Mesothelial cell of epicardium (in vitro differentiated cells): ENCODE measurements around the gene RAPGEF1. TPM values are rescaled to one million over a fixed set of nuclear protein-coding genes. Genes with fewer than 3 reads are reported as not detected.

Source experiments
- DNase-seq, 2 experiments: peaks; one replicate each; pipeline ENCODE4 v3.0.0; 2021; ENCODE audit warnings: low spot score in 2 of 2; ENCODE audit not compliant: unreplicated experiment in 2 of 2
- H3K27ac Mint-ChIP-seq: 2 replicates; pipeline ENCODE4 v1.8.0; 2021; ENCODE audit warnings: mixed read lengths
- H3K27me3 Mint-ChIP-seq: 2 replicates; pipeline ENCODE4 v1.8.0; 2021; ENCODE audit warnings: low read depth, mixed read lengths
- H3K36me3 Mint-ChIP-seq: 2 replicates; pipeline ENCODE4 v1.8.0; 2021; ENCODE audit warnings: mixed read lengths
- H3K4me1 Mint-ChIP-seq: 2 replicates; pipeline ENCODE4 v1.8.0; 2021; ENCODE audit warnings: mixed read lengths
- H3K4me3 Mint-ChIP-seq: 2 replicates; pipeline ENCODE4 v1.8.0; 2021; ENCODE audit warnings: mild to moderate bottlenecking, moderate library complexity, mixed read lengths
- H3K9me3 Mint-ChIP-seq: 2 replicates; pipeline ENCODE4 v1.8.0; 2021; ENCODE audit warnings: mixed read lengths
- total RNA-seq: library from RNA; stranded (reverse); gene quantifications from 3 replicates; pipeline ENCODE4 v1.2.1, GENCODE V29; 2021
- TF ChIP-seq, protein P1 (sequence below): fragments of 200-600 bp; sonication (generic); IDR thresholded peaks from one replicate; pipeline ENCODE4 v1.5.0; 2021; ENCODE audit warnings: antibody characterized with exemption; ENCODE audit not compliant: unreplicated experiment

The RAPGEF1 gene
- total RNA-seq, 1 donor from 2014 or later: 50.4 TPM

DNA sequence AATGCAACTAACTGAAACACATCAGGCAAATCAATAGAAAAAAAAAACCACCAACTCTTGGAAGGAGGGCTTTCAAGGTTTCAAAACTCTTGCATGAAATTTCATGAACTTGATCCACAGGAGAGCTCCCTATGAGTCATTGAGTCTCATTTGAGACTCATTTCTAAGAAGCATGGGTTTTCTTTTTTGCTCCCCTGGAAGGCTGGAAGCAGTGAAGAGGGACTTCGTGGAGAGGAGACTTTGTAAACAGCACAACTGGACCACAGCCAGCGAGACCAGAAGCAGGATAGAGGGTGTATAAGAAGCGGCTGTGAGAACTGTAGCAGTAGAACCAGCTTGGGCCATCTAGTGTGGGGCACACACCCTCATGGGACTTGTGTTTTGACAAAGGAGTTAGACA lies 41.2 kb upstream of the RAPGEF1 start:
- DNase-seq: no peak
- Mint-ChIP-seq H3K4me3 (no peak overlapping the region), H3K27ac (no peak overlapping the region), H3K4me1 (no peaks in the 10 kb centered on the region), H3K36me3 (no peaks in the 10 kb centered on the region), H3K9me3 (peaks cover 17% of the 10 kb centered on the region), H3K27me3 (peaks cover 59% of the 10 kb centered on the region)
- TF ChIP-seq, protein P1, sequence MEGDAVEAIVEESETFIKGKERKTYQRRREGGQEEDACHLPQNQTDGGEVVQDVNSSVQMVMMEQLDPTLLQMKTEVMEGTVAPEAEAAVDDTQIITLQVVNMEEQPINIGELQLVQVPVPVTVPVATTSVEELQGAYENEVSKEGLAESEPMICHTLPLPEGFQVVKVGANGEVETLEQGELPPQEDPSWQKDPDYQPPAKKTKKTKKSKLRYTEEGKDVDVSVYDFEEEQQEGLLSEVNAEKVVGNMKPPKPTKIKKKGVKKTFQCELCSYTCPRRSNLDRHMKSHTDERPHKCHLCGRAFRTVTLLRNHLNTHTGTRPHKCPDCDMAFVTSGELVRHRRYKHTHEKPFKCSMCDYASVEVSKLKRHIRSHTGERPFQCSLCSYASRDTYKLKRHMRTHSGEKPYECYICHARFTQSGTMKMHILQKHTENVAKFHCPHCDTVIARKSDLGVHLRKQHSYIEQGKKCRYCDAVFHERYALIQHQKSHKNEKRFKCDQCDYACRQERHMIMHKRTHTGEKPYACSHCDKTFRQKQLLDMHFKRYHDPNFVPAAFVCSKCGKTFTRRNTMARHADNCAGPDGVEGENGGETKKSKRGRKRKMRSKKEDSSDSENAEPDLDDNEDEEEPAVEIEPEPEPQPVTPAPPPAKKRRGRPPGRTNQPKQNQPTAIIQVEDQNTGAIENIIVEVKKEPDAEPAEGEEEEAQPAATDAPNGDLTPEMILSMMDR: no peak

DNA sequence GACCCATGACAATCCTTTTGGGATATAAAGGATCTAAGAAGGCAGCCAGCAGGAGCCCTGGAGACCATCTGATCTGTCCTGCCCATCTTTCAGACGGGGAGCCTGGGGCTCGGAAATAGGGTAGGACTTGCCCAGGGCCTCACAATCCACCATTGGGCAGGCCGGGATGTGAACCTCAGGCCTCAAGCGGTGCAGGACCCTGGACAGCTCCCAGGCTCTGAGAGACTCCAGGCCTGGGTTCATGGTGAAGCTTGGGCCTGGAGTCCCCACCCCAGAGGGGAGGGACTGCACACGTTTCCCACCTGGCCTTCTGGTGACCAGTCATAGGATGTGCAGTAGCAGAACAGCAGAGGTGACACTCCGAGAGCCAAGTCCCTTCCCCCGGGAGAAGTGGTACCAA lies 36.6 kb upstream of the RAPGEF1 start:
- peak; percentile 56 to 74 for DNase-seq
- TF ChIP-seq, protein P1: no peak
- H3K9me3 Mint-ChIP-seq: peaks cover 5% of the 10 kb centered on the region
- H3K27me3 Mint-ChIP-seq: peaks cover 39% of the 10 kb centered on the region
- no peak overlapping the region for H3K27ac Mint-ChIP-seq
- no peaks in the 10 kb centered on the region for H3K4me1 Mint-ChIP-seq
- no peaks in the 10 kb centered on the region for H3K36me3 Mint-ChIP-seq
- H3K4me3 Mint-ChIP-seq: no peak overlapping the region

DNA sequence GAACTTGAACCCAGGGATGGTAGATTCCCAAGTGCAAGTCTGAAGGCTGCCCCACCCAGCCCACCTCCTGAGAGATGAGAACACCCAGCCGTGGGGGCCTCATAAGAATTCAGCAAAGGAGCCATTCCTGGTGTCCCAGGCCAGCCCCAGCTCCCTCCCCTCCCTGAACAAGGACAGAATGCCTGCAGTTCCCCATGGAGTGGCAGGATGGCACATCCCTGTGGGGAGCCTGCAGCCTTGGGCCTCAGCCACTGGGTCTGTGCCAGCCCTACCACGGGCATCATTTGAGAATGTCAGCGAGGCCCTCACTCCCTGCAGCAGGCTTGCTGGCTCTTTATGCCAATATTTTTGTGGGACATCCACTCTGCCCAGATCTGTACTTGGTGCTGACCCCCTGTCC lies 36.2 kb upstream of the RAPGEF1 start:
- Mint-ChIP-seq H3K27me3 (peaks cover 39% of the 10 kb centered on the region), H3K27ac (no peak overlapping the region), H3K4me1 (no peaks in the 10 kb centered on the region), H3K4me3 (no peak overlapping the region), H3K36me3 (no peaks in the 10 kb centered on the region), H3K9me3 (peaks cover 5% of the 10 kb centered on the region)
- TF ChIP-seq, protein P1: no peak
- no peak for DNase-seq

DNA sequence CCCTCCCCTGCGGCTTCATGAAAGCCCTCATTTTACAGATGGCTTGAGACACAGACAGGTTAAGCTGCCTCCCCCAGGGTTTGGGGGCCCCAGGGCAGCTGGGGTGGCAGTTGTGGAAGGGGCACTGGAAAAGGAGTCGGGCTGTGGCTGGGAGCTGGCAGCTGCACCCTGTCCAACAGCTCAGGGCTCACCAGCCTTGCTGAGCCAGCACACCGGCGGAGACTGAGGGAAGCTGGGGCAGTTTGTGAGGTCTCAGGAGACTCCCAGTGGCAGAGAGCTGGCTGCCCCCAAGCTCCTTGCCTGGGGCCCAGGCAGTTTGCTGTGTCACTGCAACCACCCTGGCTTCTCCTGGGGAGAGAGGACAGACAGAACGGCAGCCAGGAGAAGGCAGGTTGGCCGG lies 34.8 kb upstream of the RAPGEF1 start:
- H3K36me3 Mint-ChIP-seq: no peaks in the 10 kb centered on the region
- H3K4me3 Mint-ChIP-seq: no peak overlapping the region
- H3K4me1 Mint-ChIP-seq: no peaks in the 10 kb centered on the region
- no peak overlapping the region for H3K27ac Mint-ChIP-seq
- DNase-seq: no peak
- TF ChIP-seq, protein P1: no peak
- H3K27me3 Mint-ChIP-seq: peaks cover 43% of the 10 kb centered on the region
- H3K9me3 Mint-ChIP-seq: peaks cover 5% of the 10 kb centered on the region

DNA sequence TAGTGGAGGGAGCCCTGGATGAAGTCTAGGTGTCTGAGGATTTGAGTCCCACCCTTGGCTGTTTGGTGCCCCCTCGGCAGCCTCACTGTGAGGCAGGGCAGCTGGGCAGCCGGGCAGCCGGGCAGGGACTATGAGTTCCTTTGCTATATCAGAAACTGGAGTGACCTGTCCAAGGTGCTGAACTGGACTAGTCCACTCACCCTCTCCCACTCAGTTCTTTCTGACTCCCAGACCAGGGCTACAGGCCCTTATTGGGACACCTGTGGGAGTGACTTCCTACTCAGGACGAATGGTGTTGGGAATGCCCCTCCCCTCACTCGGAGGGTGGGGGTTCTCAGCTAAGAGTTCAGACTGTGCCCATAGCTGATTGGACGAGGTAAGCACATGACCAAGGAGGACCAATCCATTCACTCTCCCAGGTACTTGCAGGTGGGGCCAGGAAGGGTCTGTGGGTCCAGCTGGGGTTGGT lies 34.1 kb upstream of the RAPGEF1 start:
- peak; percentile 62 to 73 for DNase-seq
- Mint-ChIP-seq H3K36me3 (no peaks in the 10 kb centered on the region), H3K9me3 (peaks cover 4% of the 10 kb centered on the region), H3K4me3 (no peak overlapping the region), H3K27ac (no peak overlapping the region), H3K27me3 (peaks cover 40% of the 10 kb centered on the region), H3K4me1 (no peaks in the 10 kb centered on the region)
- TF ChIP-seq, protein P1: no peak

DNA sequence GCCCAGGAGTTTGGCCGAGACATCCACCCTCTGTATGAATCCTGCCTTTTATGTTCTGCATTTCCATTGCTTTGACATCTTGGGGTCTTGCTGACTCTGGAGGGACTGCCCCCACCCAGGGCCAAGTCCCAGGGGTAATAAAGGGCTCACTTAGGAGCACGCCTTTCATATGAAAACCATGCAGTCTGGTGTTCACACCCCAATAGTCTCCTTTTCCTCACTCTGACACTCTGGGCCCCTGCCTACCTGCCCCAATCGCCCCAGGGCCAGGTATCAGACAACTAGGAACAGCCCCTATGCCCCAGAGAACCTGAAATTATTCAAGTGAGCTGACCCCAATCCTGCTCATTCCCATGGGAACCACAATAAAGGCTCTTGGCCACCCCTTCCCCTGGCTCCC lies 33.1 kb upstream of the RAPGEF1 start:
- Mint-ChIP-seq H3K4me3 (no peak overlapping the region), H3K4me1 (no peaks in the 10 kb centered on the region), H3K9me3 (no peaks in the 10 kb centered on the region), H3K36me3 (no peaks in the 10 kb centered on the region), H3K27me3 (peaks cover 39% of the 10 kb centered on the region), H3K27ac (no peak overlapping the region)
- DNase-seq: no peak
- TF ChIP-seq, protein P1: no peak
